IMR-90 (cell line): ENCODE data around the gene ZCCHC17.
A peak's percentile ranks its signal among the peaks of the same experiment; 100 is the strongest.

Experiments used
- BHLHE40 ChIP-seq: fragments of 150-350 bp; IDR thresholded peaks from 2 replicates; pipeline ENCODE4 v1.6.1; 2016; ENCODE audit warnings: mild to moderate bottlenecking, low read depth, low read length
- CEBPB ChIP-seq: IDR thresholded peaks from 2 replicates; pipeline ENCODE4 v1.6.1; 2012; ENCODE audit warnings: low read depth, low read length, improper control_type of control experiment
- CHD1 ChIP-seq: IDR thresholded peaks from 2 replicates; pipeline ENCODE4 v1.6.1; 2012; ENCODE audit warnings: low read depth, low read length, improper control_type of control experiment
- MAFK ChIP-seq: IDR thresholded peaks from 2 replicates; pipeline ENCODE4 v1.6.1; 2012; ENCODE audit warnings: low read depth, low read length, improper control_type of control experiment
- NFE2L2 ChIP-seq: fragments of 150-350 bp; IDR thresholded peaks from 2 replicates; pipeline ENCODE4 v1.6.1; 2016; ENCODE audit warnings: low read depth, mild to moderate bottlenecking, low read length
- POLR2A ChIP-seq: IDR thresholded peaks from 2 replicates; pipeline ENCODE4 v1.6.1; 2012; ENCODE audit warnings: mild to moderate bottlenecking, low read depth, low read length
- RAD21 ChIP-seq: IDR thresholded peaks from 2 replicates; pipeline ENCODE4 v1.6.1; 2012; ENCODE audit warnings: low read length, improper control_type of control experiment
- RFX5 ChIP-seq: IDR thresholded peaks from 2 replicates; pipeline ENCODE4 v1.8.0; 2012; ENCODE audit warnings: low read depth, mild to moderate bottlenecking, low read length, moderate library complexity
- TF ChIP-seq, protein P1 (sequence below): conservative IDR thresholded peaks from 2 replicates; pipeline ENCODE4 v1.5.1; 2012; ENCODE audit warnings: mild to moderate bottlenecking, low read depth, low read length, improper control_type of control experiment
- TF ChIP-seq, protein P2 (sequence below): fragments of 150-350 bp; IDR thresholded peaks from 2 replicates; pipeline ENCODE4 v1.6.1; 2017; ENCODE audit warnings: mild to moderate bottlenecking, antibody characterized with exemption, low read length, low read depth

DNA sequence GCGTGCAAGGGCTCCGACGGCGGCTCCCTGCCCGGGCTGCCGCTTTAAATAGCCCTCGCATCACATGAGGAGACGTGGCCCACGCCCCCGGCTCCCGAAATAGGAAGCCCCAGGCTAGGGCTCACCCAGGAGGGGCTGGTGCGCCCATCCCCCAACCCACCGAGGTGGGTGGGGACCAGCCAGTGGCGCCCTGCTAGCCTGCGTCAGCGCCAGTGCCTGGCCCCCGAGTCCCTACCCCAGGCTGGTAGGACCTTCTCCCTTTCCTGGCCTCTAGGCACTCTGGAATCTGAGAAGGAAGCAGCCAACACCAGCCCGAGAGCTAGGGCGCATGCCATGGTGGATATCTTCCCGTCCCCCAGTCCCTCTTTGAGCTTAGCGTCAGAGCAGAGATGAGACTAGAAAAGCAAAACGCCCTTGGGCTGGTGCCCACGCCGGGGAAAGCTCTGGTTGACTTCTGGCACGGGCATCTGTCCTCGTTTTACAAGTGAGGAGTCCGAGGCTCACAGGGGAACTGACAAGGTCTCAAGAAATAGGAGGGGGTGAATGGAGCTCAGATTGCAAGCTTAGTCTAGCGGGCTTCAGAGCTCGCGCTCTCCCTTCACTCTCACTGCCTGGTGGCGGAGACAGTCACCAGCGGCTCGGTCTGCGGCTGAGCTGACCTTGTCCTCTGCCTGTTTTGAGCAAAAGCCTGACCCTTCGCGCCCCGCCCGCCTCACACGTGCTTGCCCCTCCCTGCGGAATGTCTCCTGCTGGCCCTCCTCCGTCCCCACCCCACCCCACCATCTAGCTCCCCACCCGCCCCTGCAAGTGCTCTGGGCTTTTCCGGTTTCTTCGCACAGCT lies 76.4 kb downstream of the ZCCHC17 start, which contains the start of gene FABP3:
- TF ChIP-seq, protein P1, sequence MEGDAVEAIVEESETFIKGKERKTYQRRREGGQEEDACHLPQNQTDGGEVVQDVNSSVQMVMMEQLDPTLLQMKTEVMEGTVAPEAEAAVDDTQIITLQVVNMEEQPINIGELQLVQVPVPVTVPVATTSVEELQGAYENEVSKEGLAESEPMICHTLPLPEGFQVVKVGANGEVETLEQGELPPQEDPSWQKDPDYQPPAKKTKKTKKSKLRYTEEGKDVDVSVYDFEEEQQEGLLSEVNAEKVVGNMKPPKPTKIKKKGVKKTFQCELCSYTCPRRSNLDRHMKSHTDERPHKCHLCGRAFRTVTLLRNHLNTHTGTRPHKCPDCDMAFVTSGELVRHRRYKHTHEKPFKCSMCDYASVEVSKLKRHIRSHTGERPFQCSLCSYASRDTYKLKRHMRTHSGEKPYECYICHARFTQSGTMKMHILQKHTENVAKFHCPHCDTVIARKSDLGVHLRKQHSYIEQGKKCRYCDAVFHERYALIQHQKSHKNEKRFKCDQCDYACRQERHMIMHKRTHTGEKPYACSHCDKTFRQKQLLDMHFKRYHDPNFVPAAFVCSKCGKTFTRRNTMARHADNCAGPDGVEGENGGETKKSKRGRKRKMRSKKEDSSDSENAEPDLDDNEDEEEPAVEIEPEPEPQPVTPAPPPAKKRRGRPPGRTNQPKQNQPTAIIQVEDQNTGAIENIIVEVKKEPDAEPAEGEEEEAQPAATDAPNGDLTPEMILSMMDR: no peak
- TF ChIP-seq POLR2A: no peak
- no peak for TF ChIP-seq CHD1
- TF ChIP-seq RFX5: no peak
- peak; percentile 82 for TF ChIP-seq BHLHE40
- TF ChIP-seq CEBPB: no peak
- TF ChIP-seq, protein P2, sequence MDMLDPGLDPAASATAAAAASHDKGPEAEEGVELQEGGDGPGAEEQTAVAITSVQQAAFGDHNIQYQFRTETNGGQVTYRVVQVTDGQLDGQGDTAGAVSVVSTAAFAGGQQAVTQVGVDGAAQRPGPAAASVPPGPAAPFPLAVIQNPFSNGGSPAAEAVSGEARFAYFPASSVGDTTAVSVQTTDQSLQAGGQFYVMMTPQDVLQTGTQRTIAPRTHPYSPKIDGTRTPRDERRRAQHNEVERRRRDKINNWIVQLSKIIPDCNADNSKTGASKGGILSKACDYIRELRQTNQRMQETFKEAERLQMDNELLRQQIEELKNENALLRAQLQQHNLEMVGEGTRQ: peak; percentile 38; the same call in 1 of the 2 replicates
- TF ChIP-seq MAFK: no peak
- TF ChIP-seq NFE2L2: no peak
- TF ChIP-seq RAD21: no peak
